Motor neuron (in vitro differentiated cells): Measurements from ENCODE around the gene UGT1A3. TPM values are rescaled to one million over a fixed set of nuclear protein-coding genes. Genes with fewer than 3 reads are reported as not detected.
A peak's percentile ranks its signal among the peaks of the same experiment; 100 is the strongest.

ENCODE experiments used
- ATAC-seq, 8 experiments: fragments of 200-7000 bp; cut with Tn5 transposase; replicated peaks in 6 of 8; 2 replicates each; pipeline ENCODE4 v1.8.0; 2021; ENCODE audit warnings: mild to moderate bottlenecking in 8 of 8, moderate library complexity in 8 of 8
- H3K27ac ChIP-seq, 2 donors: fragments of 250-450 bp; sonication (Bioruptor Pico); 2 replicates each; pipeline ENCODE4 v1.9.0; 2021; ENCODE audit warnings: antibody characterized with exemption in 2 of 2, mild to moderate bottlenecking in 2 of 2, moderate library complexity in 1 of 2
- H3K4me1 ChIP-seq, 2 donors: fragments of 250-450 bp; sonication (Bioruptor Pico); replicated peaks in 1 of 2; 2 replicates each; pipeline ENCODE4 v1.6.1; 2021; ENCODE audit warnings: antibody characterized with exemption in 2 of 2, mild to moderate bottlenecking in 2 of 2, moderate library complexity in 1 of 2
- H3K4me3 ChIP-seq, 5 donors: fragments of 250-450 bp; sonication (Bioruptor Pico); 2 replicates each; pipeline ENCODE4 v1.9.0; 2021; ENCODE audit warnings: antibody characterized with exemption in 5 of 5, mild to moderate bottlenecking in 5 of 5, moderate library complexity in 4 of 5
- WGBS, 10 experiments: fragments of 450-650 bp; shearing (Covaris generic); methylation state at CpG; one replicate each; pipeline ENCODE4 v1.0.0; 2022; 5-methylcytosine and 5-hydroxymethylcytosine counted together
- in situ Hi-C, 9 experiments: fragments of 400-800 bp; cut with MboI; loops; one replicate each; pipeline ENCODE4 v1.15.0; 2021; ENCODE audit warnings: low sequenced_read_pairs in 9 of 9, low pct_unique_long_range_greater_than_20kb in 2 of 9; ENCODE audit not compliant: unreplicated experiment in 9 of 9
- total RNA-seq, 8 experiments: library from RNA; unstranded; fragments of 300-600 nt; gene quantifications; 2 replicates each; pipeline versions ENCODE4 v1.2.3 to v1.2.4, GENCODE V29; 2022

The UGT1A3 gene
- total RNA-seq, 8 experiments from 2014 or later: 0.24 to 0.76 (median 0.31) TPM; not detected in 5

DNA sequence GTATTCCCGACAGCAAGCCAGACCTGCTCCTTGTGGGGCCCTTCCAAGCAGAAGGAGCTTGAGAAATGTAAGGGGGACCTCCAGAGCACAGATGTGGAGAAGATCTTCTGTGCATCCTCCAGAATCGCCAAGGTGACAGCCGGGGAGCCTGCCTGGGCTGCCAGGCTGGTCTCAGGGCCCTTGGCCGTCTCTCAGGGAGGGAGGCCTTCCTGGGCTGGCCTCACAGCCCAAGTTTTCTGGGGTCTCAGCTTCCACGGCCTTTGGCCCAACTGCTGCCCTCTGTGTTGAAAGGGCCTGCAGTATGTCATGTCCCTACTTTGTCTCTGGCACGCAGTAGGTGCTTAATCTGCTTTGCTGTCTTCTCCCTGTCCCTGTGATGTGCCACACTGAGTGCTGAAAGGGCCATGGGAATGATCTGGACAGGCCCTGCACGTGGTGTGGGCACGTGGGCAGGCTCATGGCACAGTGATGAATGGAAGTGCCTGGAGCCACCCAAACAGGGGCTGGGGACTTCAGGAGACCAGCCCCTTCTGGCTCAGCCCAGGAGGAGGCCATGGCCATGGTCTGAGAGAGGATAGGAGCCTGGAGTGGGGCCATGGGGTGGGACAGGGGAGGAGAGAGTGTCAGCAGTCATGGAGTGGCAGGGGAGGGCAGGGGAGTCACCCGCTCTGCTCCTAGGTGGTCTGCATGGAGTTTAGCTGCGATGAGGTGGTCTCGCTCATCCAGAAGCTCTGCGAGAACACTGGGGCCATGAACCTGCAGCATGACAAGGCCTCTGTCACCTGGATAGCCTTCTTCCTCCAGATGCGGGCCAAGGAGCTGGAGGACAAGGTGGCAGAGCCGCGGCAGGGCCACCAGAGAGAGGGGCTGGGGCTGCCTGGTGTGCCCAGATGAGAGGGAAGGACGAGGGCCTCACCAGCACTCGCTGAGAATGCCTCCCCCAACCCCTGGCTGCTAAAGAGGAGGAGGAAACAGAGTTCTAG lies 90.1 kb downstream of the UGT1A3 start:
- ATAC-seq: no peak
- no peak overlapping the region for H3K4me3 ChIP-seq
- in situ Hi-C loops: no loop called here
- H3K4me1 ChIP-seq: peaks cover 0 to 6% of the 10 kb centered on the region in 2 donors
- H3K27ac ChIP-seq: no peak overlapping the region
- 25 to 100% (median 60%) methylated on average over 1 to 3 of the region's 17 CpGs; no CpG with 5 or more reads in 3 of the 10 experiments for WGBS, 10 experiments

DNA sequence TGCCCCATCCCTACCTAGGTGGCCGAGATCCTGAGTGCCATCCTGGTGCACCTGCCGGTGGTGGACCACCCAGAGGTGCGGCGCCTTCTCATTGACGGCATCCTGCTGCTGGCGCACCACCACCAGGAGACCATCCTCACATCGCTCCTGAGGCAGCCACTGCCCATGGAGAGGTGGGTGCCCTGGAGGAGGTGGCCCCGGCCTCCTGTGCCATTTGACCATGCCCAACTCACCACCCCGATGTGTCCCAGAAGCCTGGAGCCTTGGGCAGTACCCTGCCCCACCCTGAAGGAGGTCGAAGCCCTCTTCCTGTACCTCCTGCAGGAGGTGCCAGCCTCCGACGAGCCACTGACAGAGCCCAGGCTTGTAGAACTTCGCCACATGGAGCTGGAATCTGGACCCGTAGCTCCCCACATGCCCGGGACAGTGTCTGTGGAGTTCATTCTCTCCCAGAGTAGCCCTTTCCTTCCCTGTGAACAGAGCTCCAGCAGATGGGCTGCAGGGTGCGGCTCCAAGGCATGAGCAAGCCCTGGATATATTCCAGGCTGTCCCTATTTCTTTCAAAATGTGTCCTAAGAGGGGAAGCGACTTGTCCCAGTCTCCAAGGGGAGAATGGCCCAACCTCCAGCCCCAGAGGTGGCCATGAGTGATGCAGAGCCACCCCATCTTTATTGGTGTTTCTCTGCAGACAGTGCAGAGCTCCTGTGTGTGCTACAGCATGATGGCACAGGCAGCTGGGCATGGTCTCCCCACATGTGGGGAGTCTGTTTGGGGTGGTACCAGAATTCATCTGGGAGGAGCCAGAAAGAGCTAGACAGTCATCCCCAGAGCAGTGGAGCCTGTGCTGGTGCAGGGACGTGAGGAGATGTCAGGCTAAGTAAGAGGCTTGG lies 91.3 kb downstream of the UGT1A3 start:
- 0 to 50% (median 15%) methylated on average over 1 to 3 of the region's 18 CpGs; no CpG with 5 or more reads in 6 of the 10 experiments for WGBS, 10 experiments
- Histone ChIP-seq H3K4me3 (no peak overlapping the region), H3K27ac (no peak overlapping the region), H3K4me1 (peaks cover 0 to 6% of the 10 kb centered on the region in 2 donors)
- in situ Hi-C loops: no loop called here
- peak in 3 of 8 experiments; percentile 44 to 83 (median 72) for ATAC-seq

DNA sequence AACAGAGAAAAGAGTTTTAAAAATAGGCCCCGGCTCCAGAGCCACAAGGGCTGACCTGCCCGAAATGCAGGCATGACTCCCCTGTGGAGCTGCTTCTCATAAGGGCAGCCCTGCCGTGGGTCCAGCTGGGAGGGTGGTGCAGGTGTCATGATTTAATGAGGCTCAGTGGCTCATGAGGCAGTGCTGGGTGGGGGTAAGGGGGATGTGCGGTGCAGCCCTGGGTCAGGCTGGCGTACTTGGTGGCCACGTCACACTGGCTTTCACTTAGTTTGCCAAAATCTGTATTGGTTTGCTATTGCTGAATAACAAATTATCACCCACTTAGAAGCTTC lies 91.9 kb downstream of the UGT1A3 start:
- Histone ChIP-seq H3K4me1 (peaks cover 0 to 6% of the 10 kb centered on the region in 2 donors), H3K4me3 (no peak overlapping the region), H3K27ac (no peak overlapping the region)
- ATAC-seq: no peak
- 76 to 80% (median 80%) methylated on average over 1 to 4 of the region's 6 CpGs; no CpG with 5 or more reads in 7 of the 10 experiments for WGBS, 10 experiments
- in situ Hi-C loops: no loop called here

DNA sequence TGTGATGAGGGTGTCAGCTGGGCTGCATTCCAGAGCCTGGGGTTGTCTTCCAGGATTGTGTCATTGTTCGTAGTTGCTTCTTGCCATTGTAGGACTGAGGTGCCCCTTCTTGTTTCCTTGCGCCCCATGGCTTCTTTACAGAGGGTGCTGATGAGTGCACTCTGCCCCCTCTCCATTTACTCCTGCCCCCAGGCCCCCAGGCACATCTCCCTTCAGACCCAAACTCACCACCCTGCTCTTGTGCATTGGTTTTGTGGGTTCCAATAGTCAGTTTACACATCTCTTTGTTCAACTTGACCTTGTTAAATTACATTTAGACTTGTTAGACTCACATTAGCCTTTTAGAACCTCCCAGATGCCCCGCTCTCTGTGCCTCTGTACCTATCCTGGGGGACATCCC lies 92.4 kb downstream of the UGT1A3 start:
- 80 to 100% (median 100%) methylated on average over 1 of the region's 3 CpGs; no CpG with 5 or more reads in 7 of the 10 experiments for WGBS, 10 experiments
- no peak for ATAC-seq
- H3K4me3 ChIP-seq: no peak overlapping the region
- H3K4me1 ChIP-seq: peaks cover 0 to 6% of the 10 kb centered on the region in 2 donors
- in situ Hi-C loops: no loop called here
- H3K27ac ChIP-seq: no peak overlapping the region

DNA sequence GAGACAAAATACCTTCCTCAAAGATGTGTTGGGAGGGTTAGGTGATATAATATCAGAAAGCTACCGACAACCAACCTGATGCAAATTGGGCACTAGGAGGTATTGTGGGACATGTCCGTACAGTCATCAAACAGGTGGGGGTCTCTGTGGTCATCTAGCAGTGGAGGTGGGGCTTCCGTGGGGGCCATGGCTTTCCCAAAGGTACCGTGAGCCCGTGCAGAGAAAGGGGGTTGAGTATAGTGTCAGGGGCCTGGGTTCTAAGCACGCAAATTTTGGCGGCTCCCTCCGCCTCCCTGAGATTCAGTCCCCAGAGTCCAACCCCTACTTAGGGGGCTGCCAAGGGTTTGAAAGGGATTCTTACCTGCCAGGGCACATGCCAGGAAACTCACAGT lies 92.9 kb downstream of the UGT1A3 start:
- no peak for ATAC-seq
- WGBS, 10 experiments: 60 to 89% (median 82%) methylated on average over 1 to 7 of the region's 8 CpGs; no CpG with 5 or more reads in 7 of the 10 experiments
- H3K4me3 ChIP-seq: no peak overlapping the region
- in situ Hi-C loops: no loop called here
- peaks cover 0 to 2% of the 10 kb centered on the region in 2 donors for H3K4me1 ChIP-seq
- H3K27ac ChIP-seq: no peak overlapping the region

DNA sequence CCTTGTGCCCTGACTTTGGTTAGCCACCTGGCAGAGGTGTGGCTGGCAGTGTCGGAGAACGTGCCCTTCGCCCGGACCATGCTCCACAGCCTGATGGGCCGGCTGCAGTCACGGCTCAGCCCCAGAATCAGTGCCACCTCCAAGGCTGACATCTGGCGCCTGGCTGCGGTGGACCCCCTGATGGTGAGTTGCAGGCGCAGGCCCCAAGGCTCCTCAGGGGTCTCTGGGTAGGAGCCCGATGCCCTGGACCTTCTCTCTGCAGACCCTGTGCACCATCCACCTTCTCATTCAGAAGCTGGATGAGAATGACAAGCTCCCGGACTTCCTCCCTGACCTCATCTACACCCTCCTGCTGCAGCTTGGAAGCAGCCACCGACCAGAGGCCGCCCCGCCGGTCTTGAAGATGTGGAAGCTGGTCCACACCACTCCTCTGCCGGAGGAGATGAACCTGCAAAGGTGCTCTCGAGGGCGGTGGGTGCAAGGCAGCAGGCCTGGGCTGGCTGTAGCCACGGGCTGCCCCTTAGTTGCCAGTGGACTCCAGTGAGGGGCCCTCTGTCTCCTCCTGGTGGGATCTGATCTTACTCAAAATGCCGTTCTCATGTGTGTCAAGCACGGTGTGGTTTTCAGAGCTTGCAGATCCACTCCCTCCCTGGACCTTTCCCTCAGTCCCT lies 93.4 kb downstream of the UGT1A3 start:
- Histone ChIP-seq H3K4me1 (no peaks in the 10 kb centered on the region), H3K4me3 (no peak overlapping the region), H3K27ac (no peak overlapping the region)
- ATAC-seq: no peak
- in situ Hi-C loops: no loop called here
- WGBS, 10 experiments: 63 to 100% (median 92%) methylated on average over 1 to 3 of the region's 21 CpGs; no CpG with 5 or more reads in 5 of the 10 experiments

Other genes starting within 250 kb of the UGT1A3 start
- gene USP40, start 162.3 kb upstream of the UGT1A3 start, total RNA-seq: 10 to 100 TPM; 13.4 to 79.9 (median 27.8) TPM
- gene UGT1A8, start 111.4 kb upstream of the UGT1A3 start, total RNA-seq: 1 to 10 TPM in 1 of 8 experiments, under 1 TPM in 2, not detected in 5; 0.09 to 1.4 (median 0.27) TPM
- gene UGT1A10, start 92.6 kb upstream of the UGT1A3 start, total RNA-seq: 10 to 100 TPM in 1 of 8 experiments, under 1 TPM in 4, not detected in 3; 0.14 to 11.1 (median 0.40) TPM
- gene UGT1A9, start 57.1 kb upstream of the UGT1A3 start, total RNA-seq: 1 to 10 TPM in 1 of 8 experiments, under 1 TPM in 3, not detected in 4; 0.19 to 2.3 (median 0.45) TPM
- 10 to 100 TPM in 1 of 8 experiments, 1 to 10 TPM in 2, under 1 TPM in 3, not detected in 2; 0.09 to 41.0 (median 0.82) TPM for gene UGT1A7, start 47.1 kb upstream of the UGT1A3 start, total RNA-seq
- gene UGT1A6, start 36.2 kb upstream of the UGT1A3 start, total RNA-seq: 1 to 10 TPM in 4 of 8 experiments, under 1 TPM in 1, not detected in 3; 0.21 to 6.9 (median 1.2) TPM
- 1 to 10 TPM in 1 of 8 experiments, under 1 TPM in 2, not detected in 5; 0.09 to 1.4 (median 0.47) TPM for gene UGT1A5, start 16.1 kb upstream of the UGT1A3 start, total RNA-seq
- gene UGT1A4, start 10.3 kb upstream of the UGT1A3 start, total RNA-seq: 1 to 10 TPM in 1 of 8 experiments, under 1 TPM in 3, not detected in 4; 0.08 to 2.3 (median 0.24) TPM
- 1 to 10 TPM in 1 of 8 experiments, under 1 TPM in 4, not detected in 3; 0.09 to 1.6 (median 0.19) TPM for gene UGT1A1, start 31.2 kb downstream of the UGT1A3 start, total RNA-seq
- gene MROH2A, start 49.3 kb downstream of the UGT1A3 start, total RNA-seq: under 1 TPM in 3 of 8 experiments, not detected in 5; 0.29 to 0.66 (median 0.31) TPM
- 10 to 100 TPM in 3 of 8 experiments, 1 to 10 TPM in 3, under 1 TPM in 2; 0.71 to 27.9 (median 2.4) TPM for gene HJURP, start 125.5 kb downstream of the UGT1A3 start, total RNA-seq
- gene TRPM8, start 188.3 kb downstream of the UGT1A3 start, total RNA-seq: 1 to 10 TPM in 4 of 8 experiments, under 1 TPM in 3, not detected in 1; 0.16 to 4.1 (median 1.7) TPM